Retinal pigment epithelial cell (primary cell): Measurements from ENCODE around the gene TGFB1.
"Not testable (repeated sequence)": the region's sequence is repeated elsewhere in the genome, so short reads cannot be mapped to it uniquely, and the experiment has no call there.

ENCODE experiments used
- DNase-seq: peaks from one replicate; pipeline ENCODE4 v3.0.0-alpha.2; 2010; ENCODE audit warnings: low read depth
- H3K4me3 ChIP-seq: 2 replicates; pipeline ENCODE4 v1.5.1; 2011; ENCODE audit warnings: mild to moderate bottlenecking, low read length, control low read depth, moderate library complexity
- TF ChIP-seq, protein P1 (sequence below): conservative IDR thresholded peaks from 2 replicates; pipeline ENCODE4 v1.5.1; 2011; ENCODE audit warnings: low read depth, low read length, control low read depth, inconsistent platforms

Gene TGFB1

DNA sequence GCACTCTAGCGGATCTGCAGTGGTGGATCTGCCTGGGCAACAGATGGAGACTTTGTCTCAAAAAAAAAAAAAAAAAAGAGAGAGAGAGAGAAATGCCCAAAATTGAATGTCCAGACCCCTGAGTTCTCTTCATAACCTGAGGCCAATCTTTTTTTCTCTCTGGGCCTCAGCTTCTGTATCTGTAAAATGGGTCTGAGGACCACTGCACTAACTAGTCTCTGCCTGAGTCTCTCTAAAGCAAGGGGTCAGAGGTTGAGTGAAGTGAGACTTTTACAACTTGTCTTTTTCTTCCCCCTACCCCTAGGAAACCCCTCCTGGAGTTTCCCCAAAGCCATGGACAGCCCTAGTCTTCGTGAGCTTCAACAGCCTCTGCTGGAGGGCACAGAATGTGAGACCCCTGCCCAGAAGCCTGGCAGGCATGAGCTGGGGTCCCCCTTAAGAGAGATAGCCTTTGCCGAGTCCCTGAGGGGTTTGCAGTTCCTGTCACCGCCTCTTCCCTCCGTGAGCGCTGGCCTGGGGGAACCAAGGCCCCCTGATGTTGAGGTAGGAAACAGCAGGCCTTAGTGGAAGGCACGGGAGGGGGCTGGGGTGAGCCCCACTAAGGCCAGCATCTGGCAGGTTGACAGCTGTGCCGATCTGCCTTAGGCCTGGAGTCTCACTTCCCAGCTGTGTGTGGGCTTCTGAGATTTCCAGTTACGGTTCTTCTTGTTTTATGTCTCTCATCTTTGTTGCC lies 24.4 kb upstream of the TGFB1 start:
- no peak for DNase-seq
- TF ChIP-seq, protein P1, sequence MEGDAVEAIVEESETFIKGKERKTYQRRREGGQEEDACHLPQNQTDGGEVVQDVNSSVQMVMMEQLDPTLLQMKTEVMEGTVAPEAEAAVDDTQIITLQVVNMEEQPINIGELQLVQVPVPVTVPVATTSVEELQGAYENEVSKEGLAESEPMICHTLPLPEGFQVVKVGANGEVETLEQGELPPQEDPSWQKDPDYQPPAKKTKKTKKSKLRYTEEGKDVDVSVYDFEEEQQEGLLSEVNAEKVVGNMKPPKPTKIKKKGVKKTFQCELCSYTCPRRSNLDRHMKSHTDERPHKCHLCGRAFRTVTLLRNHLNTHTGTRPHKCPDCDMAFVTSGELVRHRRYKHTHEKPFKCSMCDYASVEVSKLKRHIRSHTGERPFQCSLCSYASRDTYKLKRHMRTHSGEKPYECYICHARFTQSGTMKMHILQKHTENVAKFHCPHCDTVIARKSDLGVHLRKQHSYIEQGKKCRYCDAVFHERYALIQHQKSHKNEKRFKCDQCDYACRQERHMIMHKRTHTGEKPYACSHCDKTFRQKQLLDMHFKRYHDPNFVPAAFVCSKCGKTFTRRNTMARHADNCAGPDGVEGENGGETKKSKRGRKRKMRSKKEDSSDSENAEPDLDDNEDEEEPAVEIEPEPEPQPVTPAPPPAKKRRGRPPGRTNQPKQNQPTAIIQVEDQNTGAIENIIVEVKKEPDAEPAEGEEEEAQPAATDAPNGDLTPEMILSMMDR, result no peak

DNA sequence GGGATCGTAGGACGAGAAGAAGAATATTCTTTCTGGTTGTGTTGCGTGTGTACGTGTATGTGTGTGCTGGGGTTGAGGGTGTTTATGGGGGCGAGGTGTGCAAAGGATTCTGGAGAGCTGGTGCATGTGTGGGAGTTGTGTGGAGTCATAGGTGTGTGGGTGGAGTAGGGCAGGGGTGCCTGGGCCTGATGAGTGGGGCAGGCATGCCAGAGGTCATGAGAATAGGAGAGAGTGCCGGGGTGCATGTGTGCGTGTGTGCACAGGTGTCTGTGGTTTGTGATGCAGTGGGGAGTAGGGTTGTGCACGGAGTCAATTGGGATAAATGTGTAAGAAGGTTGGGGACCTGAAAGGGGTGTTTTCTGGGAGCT lies 23.3 kb upstream of the TGFB1 start:
- DNase-seq, result no peak

More for the DNA sequence above, 24.4 kb upstream of the TGFB1 start:
- H3K4me3 ChIP-seq, result no peak overlapping the region

DNA sequence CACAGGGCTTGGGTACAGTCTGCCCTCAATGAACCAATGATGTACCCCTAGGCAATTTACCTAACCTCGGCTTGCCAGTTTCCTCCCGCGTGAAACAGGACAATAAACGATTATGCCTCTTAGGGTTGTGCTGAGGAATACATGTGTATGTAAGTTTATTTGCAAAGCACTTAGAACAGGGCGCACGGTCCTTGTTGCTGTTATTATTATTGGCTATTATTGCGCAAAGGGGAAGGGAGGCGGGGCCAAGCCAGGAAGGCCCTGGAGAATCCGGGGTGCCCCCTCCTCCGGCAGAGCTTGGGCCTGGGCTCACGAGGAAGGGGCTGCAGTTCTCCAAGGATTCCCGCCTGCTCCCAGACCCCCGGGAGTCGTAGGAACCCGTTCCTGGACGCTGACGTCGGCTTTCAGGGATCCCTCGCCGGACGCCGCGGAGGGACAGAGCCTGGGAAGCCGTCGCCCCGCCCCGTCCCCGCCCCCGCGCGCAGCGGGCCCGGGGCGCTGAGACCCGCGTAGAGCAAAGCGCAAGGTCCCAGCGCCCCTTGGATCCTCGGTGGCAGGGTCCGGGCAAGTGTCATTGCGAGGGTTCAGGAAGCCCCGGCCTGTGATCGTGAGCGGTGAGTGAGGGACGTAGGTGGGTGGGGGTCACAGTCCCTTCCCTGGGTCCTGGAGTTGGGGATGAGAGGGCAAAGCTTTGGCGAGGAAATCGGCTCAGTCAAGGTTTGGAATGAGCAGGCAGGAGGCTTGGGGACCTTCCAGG lies 22.7 kb upstream of the TGFB1 start, which contains the start of gene TMEM91:
TSS of gene TMEM91 (plus strand) at position 293 of the 757 bp plus-strand sequence. CDS start 1,777 bp downstream, outside the sequence.
- TF ChIP-seq, protein P1, result no peak
- peak within 1 kb of the TSS; percentile 63 for H3K4me3 ChIP-seq
- DNase-seq, result no peak

More for the DNA sequence above, 23.3 kb upstream of the TGFB1 start:
- H3K4me3 ChIP-seq, result peak overlapping the region; percentile 63
- TF ChIP-seq, protein P1, result no peak

DNA sequence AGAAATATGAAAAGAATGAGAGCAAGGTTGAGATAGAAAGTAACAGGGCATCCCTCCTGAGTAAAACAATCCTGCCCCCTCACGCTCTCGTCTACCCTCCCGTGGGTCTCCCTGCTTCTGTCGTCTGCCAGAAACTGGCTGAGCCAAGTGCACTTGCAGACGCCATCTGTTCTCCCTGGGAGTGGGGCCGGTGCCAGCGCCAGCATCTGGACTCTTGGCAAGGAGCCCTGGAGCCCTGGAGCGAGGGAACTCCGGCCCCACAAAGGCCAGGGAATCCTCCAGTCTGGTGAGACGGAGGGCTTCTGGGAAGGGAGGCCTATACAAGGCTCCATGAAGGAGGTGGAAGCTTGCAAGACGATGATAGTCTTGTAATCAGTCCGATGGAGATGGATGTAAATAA lies 20.3 kb upstream of the TGFB1 start:
- TF ChIP-seq, protein P1, result no peak
- no peak overlapping the region for H3K4me3 ChIP-seq
- DNase-seq, result peak; percentile 44

DNA sequence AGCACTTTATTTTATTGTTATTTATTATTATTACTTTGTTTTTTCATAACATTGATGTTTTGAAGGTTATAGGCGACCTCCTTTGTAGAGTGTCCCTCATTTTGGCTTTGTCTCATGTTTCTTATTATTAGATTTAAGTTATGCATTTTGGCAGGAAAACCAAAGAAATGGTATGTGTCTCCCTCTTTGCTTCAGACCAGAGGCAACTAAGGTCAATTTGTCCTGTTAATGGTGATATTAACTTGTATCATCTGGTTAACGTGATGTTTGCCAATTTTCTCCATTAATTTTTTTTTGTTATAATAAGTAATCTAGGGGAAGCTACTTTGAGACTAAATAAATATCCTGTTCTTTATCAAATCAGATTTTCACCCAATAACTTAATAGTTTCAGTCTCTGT lies 18.8 kb upstream of the TGFB1 start:
- no peak overlapping the region for H3K4me3 ChIP-seq
- no peak for DNase-seq
- TF ChIP-seq, protein P1, result no peak

DNA sequence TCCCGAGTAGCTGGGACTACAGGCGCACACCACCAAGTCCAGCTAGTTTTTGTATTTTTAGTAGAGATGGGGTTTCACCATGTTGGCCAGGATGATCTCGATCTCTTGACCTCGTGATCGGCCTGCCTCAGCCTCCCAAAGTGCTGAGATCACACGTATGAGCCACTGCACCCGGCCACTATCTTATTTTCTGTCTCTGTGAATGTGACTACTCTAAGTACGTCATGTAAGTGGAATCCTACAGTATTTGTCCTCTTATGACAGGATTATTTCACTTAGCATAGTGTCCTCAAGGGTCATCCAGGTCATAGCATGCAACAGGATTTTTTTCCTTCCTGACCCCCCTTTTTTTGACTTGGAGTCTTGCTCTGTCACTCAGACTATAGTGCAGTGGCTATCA lies 17.8 kb upstream of the TGFB1 start:
- no peak for DNase-seq
- no peak overlapping the region for H3K4me3 ChIP-seq
- TF ChIP-seq, protein P1, result no peak

DNA sequence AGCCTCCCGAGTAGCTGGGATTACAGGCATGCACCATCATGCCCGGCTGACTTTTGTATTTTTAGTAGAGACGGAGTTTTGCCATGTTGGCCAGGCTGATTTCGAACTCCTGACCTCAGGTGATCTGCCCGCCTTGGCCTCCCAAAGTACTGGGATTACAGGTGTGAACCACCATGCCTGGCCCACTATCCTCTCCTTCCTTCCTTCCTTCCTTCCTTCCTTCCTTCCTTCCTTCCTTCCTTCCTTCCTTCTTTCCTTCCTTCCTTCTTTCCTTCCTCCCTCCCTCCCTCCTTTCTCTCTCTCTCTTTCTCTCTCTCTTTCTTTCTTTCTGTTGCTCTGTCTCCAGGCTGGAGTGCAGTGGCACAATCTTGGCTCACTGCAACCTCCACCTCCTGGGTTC lies 17.4 kb upstream of the TGFB1 start:
- not testable (repeated sequence) for DNase-seq, H3K4me3 ChIP-seq
